Hepatocyte (in vitro differentiated cells): ENCODE data around the gene TUNAR. TPM values are rescaled to one million over a fixed set of nuclear protein-coding genes. Genes with fewer than 3 reads are reported as not detected.

ENCODE experiments used
- DNase-seq: peaks from one replicate; pipeline ENCODE4 v3.0.0-alpha.2; 2016; ENCODE audit warnings: low spot score
- H2AFZ ChIP-seq: fragments of 200-600 bp; sonication (generic); 2 replicates; pipeline ENCODE4 v1.6.0; 2016; ENCODE audit warnings: antibody characterized with exemption, mild to moderate bottlenecking
- H3K27ac ChIP-seq: fragments of 200-600 bp; sonication (generic); 2 replicates; pipeline ENCODE4 v1.5.1; 2016; ENCODE audit warnings: mild to moderate bottlenecking
- H3K27me3 ChIP-seq: fragments of 200-600 bp; sonication (generic); 2 replicates; pipeline ENCODE4 v1.6.1; 2016
- H3K36me3 ChIP-seq: fragments of 200-600 bp; sonication (generic); replicated peaks from 2 replicates; pipeline ENCODE4 v1.5.1; 2016; ENCODE audit warnings: low read depth; ENCODE audit not compliant: insufficient read depth
- H3K4me1 ChIP-seq: fragments of 200-600 bp; sonication (generic); 2 replicates; pipeline ENCODE4 v1.5.1; 2016; ENCODE audit warnings: mild to moderate bottlenecking, moderate library complexity; ENCODE audit not compliant: insufficient read depth
- H3K4me2 ChIP-seq: fragments of 200-600 bp; sonication (generic); 2 replicates; pipeline ENCODE4 v1.6.0; 2016
- H3K4me3 ChIP-seq: fragments of 200-600 bp; sonication (generic); 2 replicates; pipeline ENCODE4 v1.5.1; 2016; ENCODE audit warnings: mild to moderate bottlenecking
- H3K79me2 ChIP-seq: fragments of 200-600 bp; sonication (generic); 2 replicates; pipeline ENCODE4 v1.6.0; 2017; ENCODE audit warnings: mild to moderate bottlenecking
- H3K9me2 ChIP-seq: fragments of 200-600 bp; sonication (generic); replicated peaks from 2 replicates; pipeline ENCODE4 v1.6.0; 2017; ENCODE audit warnings: mild to moderate bottlenecking; ENCODE audit not compliant: insufficient read depth
- H3K9me3 ChIP-seq: fragments of 200-600 bp; sonication (generic); 2 replicates; pipeline ENCODE4 v1.5.1; 2016; ENCODE audit warnings: low read depth, mild to moderate bottlenecking
- H4K20me1 ChIP-seq: fragments of 200-600 bp; sonication (generic); 2 replicates; pipeline ENCODE4 v1.6.0; 2016; ENCODE audit warnings: mild to moderate bottlenecking; ENCODE audit not compliant: insufficient read depth, poor library complexity, severe bottlenecking
- CTCF ChIP-seq: fragments of 200-600 bp; sonication (generic); IDR thresholded peaks from 2 replicates; pipeline ENCODE4 v1.5.1; 2016; ENCODE audit warnings: antibody characterized with exemption, mild to moderate bottlenecking; ENCODE audit not compliant: poor library complexity
- EZH2 ChIP-seq: fragments of 200-600 bp; sonication (generic); IDR thresholded peaks from 2 replicates; pipeline ENCODE4 v1.6.1; 2016; ENCODE audit warnings: antibody characterized with exemption, mild to moderate bottlenecking, borderline replicate concordance
- EZH2phosphoT487 ChIP-seq: fragments of 200-600 bp; sonication (generic); IDR thresholded peaks from one replicate; pipeline ENCODE4 v1.6.1; 2018; ENCODE audit warnings: antibody characterized with exemption, mild to moderate bottlenecking, low read depth, moderate library complexity; ENCODE audit not compliant: unreplicated experiment, severe bottlenecking
- WGBS: methylation state at CpG from one replicate; pipeline ENCODE4 v1.1.6; 2016; ENCODE audit warnings: low lambda C conversion rate; ENCODE audit errors: missing lambda C conversion rate; 5-methylcytosine and 5-hydroxymethylcytosine counted together
- polyA plus RNA-seq: library from polyadenylated mRNA; unstranded; fragments of >200 nt; fragmentation: Nextera tagmentation; extraction: Ambion mirVana; gene quantifications from 2 replicates; pipeline ENCODE4 v1.2.1, GENCODE V29; 2016
- total RNA-seq: library from RNA; depleted of rRNA; stranded (reverse); fragments of >200 nt; gene quantifications from 2 replicates; pipeline ENCODE4 v1.2.3, GENCODE V29; 2014

TUNAR gene
- total and polyA plus RNA-seq, 2 experiments from 2014 or later, result 0.13 TPM; not detected in 1

GRCh38 chr14:95886366-95887056 lies 9.9 kb downstream of the TUNAR start:
- DNase-seq, result no peak
- Histone ChIP-seq H3K79me2 (no peaks in the 10 kb centered on the region), H3K4me1 (no peaks in the 10 kb centered on the region), H3K27me3 (peaks cover 14% of the 10 kb centered on the region), H2AFZ (no peak overlapping the region), H3K9me3 (no peaks in the 10 kb centered on the region), H3K4me3 (no peak overlapping the region), H4K20me1 (no peaks in the 10 kb centered on the region), H3K4me2 (no peak overlapping the region), H3K36me3 (no peaks in the 10 kb centered on the region), H3K27ac (no peak overlapping the region), H3K9me2 (no peaks in the 10 kb centered on the region)
- WGBS, result 89% methylated on average over 7 of the region's 7 CpGs
- TF ChIP-seq EZH2 (no peak), EZH2phosphoT487 (no peak), CTCF (no peak)

GRCh38 chr14:95887351-95887750 lies 10.7 kb downstream of the TUNAR start:
- no peaks in the 10 kb centered on the region for H3K4me1 ChIP-seq
- no peaks in the 10 kb centered on the region for H3K9me2 ChIP-seq
- H2AFZ ChIP-seq, result no peak overlapping the region
- no peak for DNase-seq
- TF ChIP-seq CTCF (no peak), EZH2 (no peak), EZH2phosphoT487 (no peak)
- no peaks in the 10 kb centered on the region for H3K36me3 ChIP-seq
- H4K20me1 ChIP-seq, result no peaks in the 10 kb centered on the region
- WGBS, result 69% methylated on average over 4 of the region's 4 CpGs
- no peak overlapping the region for H3K4me3 ChIP-seq
- no peaks in the 10 kb centered on the region for H3K9me3 ChIP-seq
- H3K27ac ChIP-seq, result no peak overlapping the region
- H3K79me2 ChIP-seq, result no peaks in the 10 kb centered on the region
- no peak overlapping the region for H3K4me2 ChIP-seq
- peaks cover 7% of the 10 kb centered on the region for H3K27me3 ChIP-seq

- no peaks in the 10 kb centered on the region for H4K20me1 ChIP-seq
- no peaks in the 10 kb centered on the region for H3K36me3 ChIP-seq
- 83% methylated on average over 11 of the region's 11 CpGs for WGBS
- H3K9me2 ChIP-seq, result no peaks in the 10 kb centered on the region
- H2AFZ ChIP-seq, result no peak overlapping the region
- no peaks in the 10 kb centered on the region for H3K4me1 ChIP-seq
- no peak overlapping the region for H3K4me2 ChIP-seq
- H3K4me3 ChIP-seq, result no peak overlapping the region
- no peak for DNase-seq
- peaks cover 3% of the 10 kb centered on the region for H3K27me3 ChIP-seq
- no peak overlapping the region for H3K27ac ChIP-seq
- no peaks in the 10 kb centered on the region for H3K79me2 ChIP-seq
- H3K9me3 ChIP-seq, result no peaks in the 10 kb centered on the region
- TF ChIP-seq EZH2phosphoT487 (no peak), EZH2 (no peak), CTCF (no peak)
Observed at GRCh38 chr14:95889236-95889979, 12.8 kb downstream of the TUNAR start.
